Measurements from ENCODE around the gene CRABP2.

CRABP2 gene

DNA sequence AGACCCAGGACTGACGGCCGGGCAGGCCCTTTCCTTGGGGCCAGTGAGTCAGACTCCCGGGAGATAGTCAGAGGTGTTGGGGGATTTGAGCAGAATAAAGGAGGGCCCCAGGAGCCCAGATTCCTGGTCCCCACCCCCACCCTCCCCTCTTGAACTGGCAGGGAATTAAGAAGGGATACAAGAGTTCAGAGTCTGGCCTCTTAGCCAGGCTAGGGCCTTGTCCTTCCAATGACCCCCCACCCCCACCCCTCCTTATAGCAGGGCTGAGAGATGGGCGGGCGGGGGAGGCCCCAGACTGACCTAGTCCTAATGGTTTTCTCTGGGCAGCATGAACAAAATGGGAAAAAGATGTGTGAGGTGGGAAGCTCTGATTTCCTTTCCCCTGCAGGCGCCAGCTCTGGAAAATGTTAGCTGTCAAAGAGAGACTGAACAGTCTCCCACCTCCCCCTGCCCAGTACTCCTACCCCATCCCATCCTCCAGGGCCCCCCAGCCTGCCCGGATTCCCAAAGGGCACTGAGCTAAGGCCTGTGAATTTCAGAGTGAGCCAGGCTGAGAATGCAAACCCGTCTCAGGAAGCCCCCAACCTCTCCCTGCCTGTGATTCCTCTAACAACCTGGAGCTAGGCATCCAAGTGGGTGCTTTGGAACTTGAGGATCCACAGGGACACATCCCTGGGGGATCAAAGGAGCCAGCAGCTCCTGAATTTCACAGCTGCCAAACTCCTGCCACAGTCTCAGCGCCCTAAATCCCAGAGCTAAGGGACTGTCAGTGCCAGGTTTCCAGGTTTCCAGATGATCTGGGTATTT, 5.8 kb upstream of the CRABP2 start:
- no peak overlapping the region for H3K27ac ChIP-seq
- TF ChIP-seq, protein P1, sequence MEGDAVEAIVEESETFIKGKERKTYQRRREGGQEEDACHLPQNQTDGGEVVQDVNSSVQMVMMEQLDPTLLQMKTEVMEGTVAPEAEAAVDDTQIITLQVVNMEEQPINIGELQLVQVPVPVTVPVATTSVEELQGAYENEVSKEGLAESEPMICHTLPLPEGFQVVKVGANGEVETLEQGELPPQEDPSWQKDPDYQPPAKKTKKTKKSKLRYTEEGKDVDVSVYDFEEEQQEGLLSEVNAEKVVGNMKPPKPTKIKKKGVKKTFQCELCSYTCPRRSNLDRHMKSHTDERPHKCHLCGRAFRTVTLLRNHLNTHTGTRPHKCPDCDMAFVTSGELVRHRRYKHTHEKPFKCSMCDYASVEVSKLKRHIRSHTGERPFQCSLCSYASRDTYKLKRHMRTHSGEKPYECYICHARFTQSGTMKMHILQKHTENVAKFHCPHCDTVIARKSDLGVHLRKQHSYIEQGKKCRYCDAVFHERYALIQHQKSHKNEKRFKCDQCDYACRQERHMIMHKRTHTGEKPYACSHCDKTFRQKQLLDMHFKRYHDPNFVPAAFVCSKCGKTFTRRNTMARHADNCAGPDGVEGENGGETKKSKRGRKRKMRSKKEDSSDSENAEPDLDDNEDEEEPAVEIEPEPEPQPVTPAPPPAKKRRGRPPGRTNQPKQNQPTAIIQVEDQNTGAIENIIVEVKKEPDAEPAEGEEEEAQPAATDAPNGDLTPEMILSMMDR (conservative IDR thresholded peaks at IDR 0.05) = no peak

DNA sequence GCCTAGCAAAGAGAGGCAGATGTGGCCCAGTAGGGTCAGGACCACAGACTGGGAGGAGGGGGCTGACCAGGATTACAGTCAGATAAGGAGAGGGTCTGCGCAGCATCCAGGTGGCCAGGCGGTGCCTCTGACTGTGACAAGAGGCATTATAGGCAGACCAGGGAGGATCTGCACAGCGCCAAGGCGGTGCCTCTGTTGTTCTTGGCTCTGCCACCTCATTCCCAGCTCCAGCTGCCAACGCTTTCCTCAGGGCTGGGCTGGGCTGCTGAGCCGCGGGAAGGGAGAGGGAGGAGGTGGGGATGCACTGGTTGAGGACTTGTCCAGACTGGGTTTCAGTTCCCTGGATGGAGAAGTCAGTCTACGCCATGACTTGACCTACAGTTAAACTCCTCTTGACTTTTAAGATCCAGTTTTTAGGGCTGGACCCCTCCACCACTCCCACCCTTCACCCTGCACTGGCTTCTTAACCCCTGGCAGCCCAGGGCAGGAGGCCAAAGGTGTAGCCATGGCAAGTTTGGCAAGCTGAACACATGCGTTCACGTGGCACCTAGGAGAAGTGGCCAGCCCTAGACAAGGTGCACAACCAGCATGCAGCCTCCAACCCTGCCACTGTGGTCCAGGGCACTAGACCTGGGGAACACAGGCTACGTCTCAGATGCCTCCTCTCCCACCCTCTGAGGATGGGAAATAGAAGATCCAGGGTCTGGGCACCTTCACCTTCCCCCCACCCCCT, 4.5 kb upstream of the CRABP2 start:
- H3K27ac ChIP-seq = peak overlapping the region; percentile 32
- TF ChIP-seq, protein P1 (conservative IDR thresholded peaks at IDR 0.05) = no peak

DNA sequence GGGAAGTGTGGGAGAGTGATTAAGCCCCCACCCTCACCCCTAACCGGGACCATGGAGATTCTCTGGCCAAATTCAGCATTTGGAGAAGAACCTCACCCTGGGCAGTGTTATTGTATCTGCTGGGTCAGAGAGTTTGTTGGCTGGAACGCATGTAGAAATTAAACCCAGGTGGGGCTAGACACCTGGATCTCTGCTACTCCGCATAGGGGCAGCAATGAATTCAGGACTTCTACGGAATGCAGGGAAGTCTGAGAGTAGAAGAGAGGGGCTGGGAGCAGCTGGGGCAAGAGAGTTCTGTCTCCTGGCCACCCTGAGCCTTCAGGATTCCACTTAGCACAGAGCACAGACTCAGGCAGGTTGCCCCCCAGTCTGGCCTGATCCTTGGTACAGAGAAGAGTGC, 3.6 kb upstream of the CRABP2 start:
- TF ChIP-seq, protein P1 (conservative IDR thresholded peaks at IDR 0.05) = no peak

DNA sequence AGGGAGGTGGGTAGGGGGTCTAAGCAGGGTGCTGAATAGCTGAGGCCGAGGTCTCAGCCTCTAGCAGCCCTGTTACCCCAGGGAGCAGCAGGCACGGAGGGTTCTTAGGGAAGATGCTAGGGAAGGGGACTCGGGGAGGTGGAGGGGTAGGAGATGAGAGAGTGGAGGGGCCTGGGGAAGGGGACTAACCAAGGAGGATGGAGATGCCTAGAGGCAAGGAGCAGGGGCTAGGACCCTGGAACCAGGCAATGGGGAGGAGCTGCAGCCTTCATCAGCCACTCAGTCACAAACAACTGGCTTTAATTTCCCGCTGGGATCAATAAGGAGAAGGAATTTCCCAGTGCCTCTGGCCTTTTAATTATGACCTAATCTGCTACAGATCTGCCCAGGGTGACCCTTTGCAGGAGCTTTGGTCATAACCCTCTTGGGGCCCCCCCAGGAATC, 2.9 kb upstream of the CRABP2 start:
- TF ChIP-seq, protein P1 (conservative IDR thresholded peaks at IDR 0.05) = no peak
- no peak overlapping the region for H3K27ac ChIP-seq

More for the DNA sequence above, 3.6 kb upstream of the CRABP2 start:
- H3K27ac ChIP-seq = peak overlapping the region; percentile 32

DNA sequence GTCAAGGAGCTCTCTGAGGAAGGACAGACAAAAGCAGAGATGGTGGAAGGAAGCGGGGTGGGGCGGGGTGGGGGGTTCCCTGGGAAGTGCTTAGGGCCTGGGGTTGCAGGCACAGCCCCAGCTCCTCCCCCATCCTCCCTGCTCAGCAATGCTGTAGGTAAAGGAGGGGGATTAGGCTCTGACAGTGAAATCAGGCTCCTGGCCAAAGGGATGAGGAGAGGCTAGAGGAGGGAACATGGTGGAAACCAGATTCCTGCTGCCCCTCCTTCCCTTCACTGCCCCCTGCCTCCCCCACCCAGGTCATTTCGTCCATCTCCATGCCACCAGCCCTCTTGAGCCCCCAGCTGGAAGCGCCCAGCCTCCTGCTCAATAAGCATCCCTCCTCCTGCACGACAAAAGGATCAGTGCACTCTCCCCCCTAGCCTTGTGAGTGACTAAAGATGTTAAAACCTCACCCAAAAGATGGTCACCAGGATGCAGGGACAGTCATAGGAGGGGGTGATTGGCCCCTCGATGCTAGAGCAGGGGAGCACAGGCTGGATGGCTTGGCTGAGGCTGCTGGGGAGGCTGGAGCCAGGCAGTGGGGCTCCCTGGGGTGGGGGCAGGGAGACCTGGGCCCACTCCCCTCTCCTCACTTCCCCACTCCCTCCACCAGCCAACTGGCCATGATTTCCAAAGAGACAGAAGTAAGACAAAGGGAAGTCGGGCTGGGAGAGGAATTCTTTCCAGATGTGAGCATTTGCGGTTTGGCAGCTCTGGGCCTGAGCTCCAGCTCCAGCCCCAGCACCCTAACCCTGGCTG, 2.2 kb upstream of the CRABP2 start:
- TF ChIP-seq, protein P1 (conservative IDR thresholded peaks at IDR 0.05) = no peak
- no peak overlapping the region for H3K27ac ChIP-seq

GRCh38 chr1:156706657-156707416, 1.5 kb upstream of the CRABP2 start:
- no peak overlapping the region for H3K27ac ChIP-seq
- TF ChIP-seq, protein P1 (conservative IDR thresholded peaks at IDR 0.05) = no peak

Data from VCaP (cell line).